Left hindlimb (tissue), 1 donor: ENCODE data around the gene DCPS.
"Not testable (repeated sequence)": the region's sequence is repeated elsewhere in the genome, so short reads cannot be mapped to it uniquely, and the experiment has no call there.

ENCODE experiments used
- DNase-seq: peaks from one replicate; pipeline ENCODE4 v3.0.0-alpha.2; 2018

The DCPS gene

GRCh38 chr11:126385991-126386728 is 82.3 kb downstream of the DCPS start:
- no peak for DNase-seq

- DNase-seq: not testable (repeated sequence)
Observed at GRCh38 chr11:126386729-126387071, 82.8 kb downstream of the DCPS start.

- no peak for DNase-seq
Observed at GRCh38 chr11:126387857-126388256, 84.0 kb downstream of the DCPS start.

GRCh38 chr11:126390272-126390867 is 86.5 kb downstream of the DCPS start:
- no peak for DNase-seq

GRCh38 chr11:126391286-126391954 is 87.6 kb downstream of the DCPS start:
- no peak for DNase-seq

- no peak for DNase-seq
Observed at GRCh38 chr11:126391970-126392632, 88.2 kb downstream of the DCPS start.

GRCh38 chr11:126392633-126393013 is 88.8 kb downstream of the DCPS start:
- DNase-seq: no peak

GRCh38 chr11:126393143-126393542 is 89.3 kb downstream of the DCPS start:
- DNase-seq: no peak

- no peak for DNase-seq
Observed at GRCh38 chr11:126394036-126394435, 90.2 kb downstream of the DCPS start.

- not testable (repeated sequence) for DNase-seq
Observed at GRCh38 chr11:126394634-126395072, 90.8 kb downstream of the DCPS start.
